ENCODE results near the gene CMTM3. TPM values are rescaled to one million over a fixed set of nuclear protein-coding genes. Genes with fewer than 3 reads are reported as not detected.

CMTM3 gene
- total RNA-seq, 1 experiment from 2014 or later, result 19.7 TPM

DNA sequence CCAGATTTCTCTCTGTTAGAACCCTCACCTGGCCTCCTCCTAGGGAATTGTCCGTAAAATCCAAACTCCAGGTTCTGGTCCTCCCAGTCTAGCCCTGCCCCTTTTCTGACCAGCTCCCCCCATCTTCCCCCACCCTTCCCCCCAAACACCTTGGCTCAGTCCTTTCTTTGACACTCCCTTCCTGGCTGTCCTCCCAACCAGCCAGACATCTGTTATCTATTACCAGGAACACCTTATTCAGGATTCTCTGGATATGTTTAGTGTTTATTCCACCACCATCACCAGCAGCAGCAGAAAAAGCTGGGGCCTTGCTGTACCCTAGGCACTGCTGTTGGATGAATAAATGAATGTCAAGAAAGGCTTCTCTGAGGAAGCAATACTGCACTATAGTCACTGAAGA is 4.0 kb upstream of the CMTM3 start:
- Histone ChIP-seq H3K9ac (ENCODE audit: low read length) (no peak overlapping the region), H3K4me1 (ENCODE audit: low read length) (peaks cover 47% of the 10 kb centered on the region)

DNA sequence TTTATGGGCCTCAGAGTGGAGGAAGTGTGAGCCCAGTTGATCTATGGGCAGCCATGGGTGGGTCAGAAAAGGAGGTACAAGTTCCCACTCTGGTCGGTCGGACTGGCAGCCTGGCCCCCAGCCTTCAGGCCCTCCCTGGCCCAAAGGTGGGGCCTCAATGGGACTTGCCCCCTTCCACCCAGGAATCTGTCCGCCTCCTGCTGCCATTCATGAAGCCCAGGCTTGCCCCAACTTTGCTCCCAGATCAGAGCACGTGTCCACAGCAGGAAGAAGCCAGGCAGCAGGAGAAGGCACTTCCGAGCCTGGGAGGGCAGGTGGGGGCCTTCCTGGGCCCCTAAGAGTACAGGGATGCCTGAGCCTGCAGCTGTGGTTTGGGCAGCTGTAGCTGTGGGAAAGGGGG is 3.0 kb upstream of the CMTM3 start:
- Histone ChIP-seq H2AFZ (ENCODE audit: low read length) (no peak overlapping the region), H3K27ac (ENCODE audit: low read length) (no peak overlapping the region), H3K4me3 (ENCODE audit: low read length) (no peak overlapping the region), H3K9me2 (replicated peaks; ENCODE audit: insufficient read depth, low read length) (no peaks in the 10 kb centered on the region), H3K9me3 (ENCODE audit: low read length) (peaks cover 5% of the 10 kb centered on the region; the same call in 1 of the 2 replicates), H3K36me3 (ENCODE audit: insufficient read depth, low read length) (no peaks in the 10 kb centered on the region), H3K79me2 (ENCODE audit: low read length) (no peaks in the 10 kb centered on the region), H3K27me3 (ENCODE audit: low read length) (no peaks in the 10 kb centered on the region; the same call in 1 of the 2 replicates), H3K4me2 (ENCODE audit: low read depth, low read length, poor library complexity, severe bottlenecking) (no peak overlapping the region), H3K9ac (ENCODE audit: low read length) (no peak overlapping the region), H3K4me1 (ENCODE audit: low read length) (peaks cover 57% of the 10 kb centered on the region), H4K20me1 (ENCODE audit: insufficient read depth, low read depth, low read length) (peaks cover 6% of the 10 kb centered on the region; the same call in 1 of the 2 replicates)
- DNase-seq, result no peak

More for the DNA sequence above, 4.0 kb upstream of the CMTM3 start:
- no peaks in the 10 kb centered on the region; the same call in 1 of the 2 replicates for H3K27me3 ChIP-seq (ENCODE audit: low read length)
- no peaks in the 10 kb centered on the region for H3K9me2 ChIP-seq (replicated peaks; ENCODE audit: insufficient read depth, low read length)
- H3K9me3 ChIP-seq (ENCODE audit: low read length), result peaks cover 5% of the 10 kb centered on the region; the same call in 1 of the 2 replicates
- no peaks in the 10 kb centered on the region for H3K79me2 ChIP-seq (ENCODE audit: low read length)
- no peak overlapping the region for H3K27ac ChIP-seq (ENCODE audit: low read length)
- no peak for DNase-seq
- peaks cover 6% of the 10 kb centered on the region; the same call in 1 of the 2 replicates for H4K20me1 ChIP-seq (ENCODE audit: insufficient read depth, low read depth, low read length)
- no peak overlapping the region for H3K4me2 ChIP-seq (ENCODE audit: low read depth, low read length, poor library complexity, severe bottlenecking)
- H2AFZ ChIP-seq (ENCODE audit: low read length), result no peak overlapping the region
- H3K4me3 ChIP-seq (ENCODE audit: low read length), result no peak overlapping the region
- H3K36me3 ChIP-seq (ENCODE audit: insufficient read depth, low read length), result no peaks in the 10 kb centered on the region

DNA sequence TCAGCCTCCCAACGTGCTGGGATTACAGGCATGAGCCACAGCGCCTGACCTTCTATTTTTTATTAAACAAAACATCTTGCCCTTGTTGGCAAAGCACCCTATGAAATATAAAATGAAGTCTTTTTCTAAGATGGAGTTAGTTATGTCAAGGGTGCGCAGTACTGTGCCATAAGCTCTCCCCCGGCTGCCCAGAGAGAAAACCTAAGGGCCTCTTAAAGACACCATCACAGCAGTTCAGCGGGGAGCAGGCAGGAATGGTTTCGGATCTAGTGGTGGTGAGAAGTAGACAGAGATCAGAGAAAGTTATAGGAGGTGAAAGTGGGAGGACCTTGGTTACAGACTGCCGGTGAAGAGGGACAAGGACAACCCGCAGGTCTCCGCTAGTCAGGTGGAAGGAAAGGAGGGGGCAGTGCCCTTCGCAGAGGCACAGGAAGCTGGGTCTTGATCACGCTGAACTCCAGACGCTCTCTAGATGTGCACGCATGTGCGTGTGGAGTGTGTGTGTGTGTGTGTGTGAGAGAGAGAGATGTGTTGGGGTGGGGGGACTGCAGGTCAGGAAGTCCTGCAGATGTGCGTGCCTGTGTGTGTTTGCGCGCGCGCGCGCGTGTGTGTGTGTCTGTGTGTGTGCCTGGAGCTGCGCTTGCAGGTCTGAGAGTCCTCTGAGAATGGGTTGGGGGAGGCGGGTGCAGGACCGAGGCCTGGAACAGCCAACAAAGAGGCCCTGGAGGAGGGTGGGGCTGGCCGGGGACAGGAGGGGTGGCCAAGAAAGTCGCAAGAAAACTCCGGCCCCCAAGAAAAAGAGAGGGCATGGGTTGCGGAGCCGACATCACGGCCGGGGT is 748 bp upstream of the CMTM3 start:
- Histone ChIP-seq H2AFZ (ENCODE audit: low read length) (peak overlapping the region; percentile 31; the same call in 1 of the 2 replicates), H3K4me2 (ENCODE audit: low read depth, low read length, poor library complexity, severe bottlenecking) (peak overlapping the region; percentile 63), H3K27ac (ENCODE audit: low read length) (no peak overlapping the region), H3K4me1 (ENCODE audit: low read length) (peaks cover 72% of the 10 kb centered on the region), H3K9me2 (replicated peaks; ENCODE audit: insufficient read depth, low read length) (no peaks in the 10 kb centered on the region), H3K79me2 (ENCODE audit: low read length) (no peaks in the 10 kb centered on the region), H3K9ac (ENCODE audit: low read length) (peak overlapping the region; percentile 69), H3K4me3 (ENCODE audit: low read length) (peak overlapping the region; percentile 65), H3K27me3 (ENCODE audit: low read length) (no peaks in the 10 kb centered on the region; the same call in 1 of the 2 replicates), H3K36me3 (ENCODE audit: insufficient read depth, low read length) (no peaks in the 10 kb centered on the region), H3K9me3 (ENCODE audit: low read length) (peaks cover 5% of the 10 kb centered on the region; the same call in 1 of the 2 replicates), H4K20me1 (ENCODE audit: insufficient read depth, low read depth, low read length) (peaks cover 16% of the 10 kb centered on the region; the same call in 1 of the 2 replicates)
- peak; percentile 68 for DNase-seq

DNA sequence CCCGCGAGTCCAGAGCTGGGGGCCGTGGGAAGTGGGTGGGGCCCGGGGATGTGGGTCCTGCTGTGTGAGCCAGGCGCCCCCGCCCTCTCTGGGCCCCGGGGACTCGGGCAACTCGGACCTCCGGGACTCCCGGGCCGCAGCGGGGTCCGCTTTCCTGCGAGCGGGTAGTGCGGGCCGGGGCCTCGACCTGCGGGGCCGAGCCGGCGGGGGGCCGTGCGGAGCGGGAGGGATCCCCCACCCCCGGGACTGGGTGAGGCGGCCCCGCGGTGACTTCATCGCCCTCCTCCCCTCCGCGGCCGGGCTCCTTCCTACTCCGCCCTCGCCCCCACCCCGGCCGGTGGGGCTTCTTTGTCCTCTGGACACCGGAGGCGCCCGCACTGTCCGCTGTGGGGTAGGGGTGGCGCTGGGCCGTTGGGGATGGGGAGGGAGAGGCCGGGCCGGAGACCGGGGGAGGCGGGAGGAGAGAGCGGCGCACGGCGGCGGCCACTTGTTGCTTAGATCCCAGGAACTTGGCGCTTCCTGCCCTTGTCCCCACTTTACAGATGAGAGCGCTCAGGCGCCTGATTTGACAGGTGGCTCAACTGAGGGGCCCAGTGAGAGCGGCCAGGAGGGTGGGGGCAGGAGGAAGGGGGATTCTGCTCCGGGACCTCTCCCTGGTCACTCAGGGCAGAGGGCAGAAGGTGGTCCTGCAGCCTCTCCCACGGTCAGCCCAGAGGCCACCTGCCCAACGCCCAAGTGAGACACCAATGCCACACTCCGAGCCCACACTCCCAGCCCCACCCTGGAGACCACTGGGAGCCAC is 874 bp downstream of the CMTM3 start:
- Histone ChIP-seq H3K36me3 (ENCODE audit: insufficient read depth, low read length) (no peaks in the 10 kb centered on the region), H3K4me3 (ENCODE audit: low read length) (peak overlapping the region; percentile 65), H4K20me1 (ENCODE audit: insufficient read depth, low read depth, low read length) (peaks cover 32% of the 10 kb centered on the region; the same call in 1 of the 2 replicates), H2AFZ (ENCODE audit: low read length) (no peak overlapping the region), H3K9me2 (replicated peaks; ENCODE audit: insufficient read depth, low read length) (no peaks in the 10 kb centered on the region), H3K9ac (ENCODE audit: low read length) (peak overlapping the region; percentile 72), H3K27me3 (ENCODE audit: low read length) (no peaks in the 10 kb centered on the region; the same call in 1 of the 2 replicates), H3K79me2 (ENCODE audit: low read length) (no peaks in the 10 kb centered on the region), H3K27ac (ENCODE audit: low read length) (peak overlapping the region; percentile 56), H3K4me1 (ENCODE audit: low read length) (peaks cover 66% of the 10 kb centered on the region), H3K9me3 (ENCODE audit: low read length) (peaks cover 5% of the 10 kb centered on the region; the same call in 1 of the 2 replicates), H3K4me2 (ENCODE audit: low read depth, low read length, poor library complexity, severe bottlenecking) (peak overlapping the region; percentile 86)
- DNase-seq, result no peak

DNA sequence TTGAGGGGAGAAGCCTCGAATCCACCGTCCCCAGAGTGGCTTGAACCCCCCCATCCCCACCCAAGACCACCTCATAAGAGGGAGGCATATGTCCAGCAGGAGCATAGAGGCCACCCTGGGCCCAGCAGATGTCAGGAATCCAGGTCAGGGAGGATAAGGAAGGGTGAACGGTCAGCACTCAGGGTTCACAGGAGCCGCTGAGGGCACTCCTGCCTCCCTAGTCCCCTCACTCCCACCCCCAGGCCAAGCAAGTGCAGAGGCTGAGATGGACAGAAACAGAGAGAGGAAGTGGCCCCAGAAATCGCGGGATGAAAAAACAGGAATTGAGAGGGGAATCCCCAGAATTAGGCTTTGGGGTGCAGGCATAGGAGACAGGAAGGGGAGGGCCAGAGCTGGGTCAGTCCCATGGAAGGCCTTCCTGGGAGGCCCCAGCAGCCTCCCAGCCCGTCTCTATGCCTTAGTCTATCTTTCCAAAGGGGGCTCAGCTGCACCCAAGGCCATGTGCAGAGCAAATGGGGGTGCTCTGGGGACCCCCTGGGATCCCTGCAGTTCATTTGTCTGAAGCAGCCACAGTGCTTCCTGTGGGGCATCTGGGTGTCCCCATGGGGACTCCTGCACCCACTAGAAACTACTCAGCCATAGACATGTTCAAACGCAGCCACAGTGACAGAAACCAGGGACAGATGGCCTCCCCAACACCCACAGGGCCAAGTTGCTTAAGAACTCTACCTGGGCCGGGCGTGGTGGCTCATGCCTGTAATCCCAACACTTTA is 1.7 kb downstream of the CMTM3 start:
- H3K9me2 ChIP-seq (replicated peaks; ENCODE audit: insufficient read depth, low read length), result no peaks in the 10 kb centered on the region
- H3K4me2 ChIP-seq (ENCODE audit: low read depth, low read length, poor library complexity, severe bottlenecking), result peak overlapping the region; percentile 86
- H4K20me1 ChIP-seq (ENCODE audit: insufficient read depth, low read depth, low read length), result peaks cover 32% of the 10 kb centered on the region; the same call in 1 of the 2 replicates
- no peaks in the 10 kb centered on the region for H3K36me3 ChIP-seq (ENCODE audit: insufficient read depth, low read length)
- peak; percentile 87 for DNase-seq
- peak overlapping the region; percentile 56 for H3K27ac ChIP-seq (ENCODE audit: low read length)
- peaks cover 3% of the 10 kb centered on the region; the same call in 1 of the 2 replicates for H3K9me3 ChIP-seq (ENCODE audit: low read length)
- no peaks in the 10 kb centered on the region; the same call in 1 of the 2 replicates for H3K27me3 ChIP-seq (ENCODE audit: low read length)
- H3K79me2 ChIP-seq (ENCODE audit: low read length), result no peaks in the 10 kb centered on the region
- H3K4me3 ChIP-seq (ENCODE audit: low read length), result peak overlapping the region; percentile 65
- peak overlapping the region; percentile 72 for H3K9ac ChIP-seq (ENCODE audit: low read length)
- peaks cover 66% of the 10 kb centered on the region for H3K4me1 ChIP-seq (ENCODE audit: low read length)
- H2AFZ ChIP-seq (ENCODE audit: low read length), result no peak overlapping the region

DNA sequence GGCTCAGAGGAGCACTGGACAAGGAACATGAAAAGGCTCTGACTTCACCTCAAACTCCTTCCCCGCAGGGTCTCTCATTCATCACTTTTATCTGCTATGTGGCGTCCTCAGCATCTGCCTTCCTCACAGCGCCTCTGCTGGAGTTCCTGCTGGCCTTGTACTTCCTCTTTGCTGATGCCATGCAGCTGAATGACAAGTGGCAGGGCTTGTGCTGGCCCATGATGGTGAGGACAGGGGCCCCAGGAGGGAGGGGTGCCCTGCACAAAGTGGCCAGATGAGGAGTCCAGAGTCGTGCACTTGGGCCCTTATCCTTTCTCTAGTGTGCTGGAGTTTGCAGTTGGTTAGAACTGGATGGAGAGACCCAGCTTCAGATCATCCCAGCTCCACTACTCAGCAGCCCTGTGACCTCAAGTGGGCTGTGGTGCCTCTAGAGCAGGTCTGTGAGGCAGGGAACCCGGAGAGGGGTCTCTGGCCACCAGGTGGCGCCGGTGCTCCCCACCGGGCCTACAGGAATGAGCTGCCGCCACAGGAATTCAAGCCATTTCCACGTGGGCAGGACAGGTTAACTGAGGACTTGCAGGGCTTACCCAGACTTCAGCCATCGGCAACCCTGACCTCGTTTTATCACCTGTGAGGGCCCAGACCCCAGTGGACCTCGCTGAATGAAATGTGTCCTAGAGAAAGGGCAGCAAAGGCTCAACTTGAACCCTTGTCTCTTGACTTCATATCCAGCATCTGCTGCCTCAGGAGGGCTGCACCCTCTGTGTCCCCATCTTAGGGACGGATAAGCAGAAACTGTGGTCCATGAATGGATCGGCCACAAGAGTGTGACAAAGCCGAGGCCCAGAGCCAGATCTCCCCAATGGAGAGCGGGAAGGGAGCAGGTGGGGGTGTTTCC is 4.0 kb downstream of the CMTM3 start:
- H2AFZ ChIP-seq (ENCODE audit: low read length), result no peak overlapping the region
- H3K9ac ChIP-seq (ENCODE audit: low read length), result peak overlapping the region; percentile 51
- no peaks in the 10 kb centered on the region for H3K9me3 ChIP-seq (ENCODE audit: low read length)
- peaks cover 26% of the 10 kb centered on the region; the same call in 1 of the 2 replicates for H4K20me1 ChIP-seq (ENCODE audit: insufficient read depth, low read depth, low read length)
- 0 out of 2 replicates have a peak overlapping the region, but pooled peaks have one; percentile 6 for H3K4me3 ChIP-seq (ENCODE audit: low read length)
- DNase-seq, result peak; percentile 93
- peak overlapping the region; percentile 86 for H3K4me2 ChIP-seq (ENCODE audit: low read depth, low read length, poor library complexity, severe bottlenecking)
- no peaks in the 10 kb centered on the region for H3K79me2 ChIP-seq (ENCODE audit: low read length)
- H3K9me2 ChIP-seq (replicated peaks; ENCODE audit: insufficient read depth, low read length), result no peaks in the 10 kb centered on the region
- no peaks in the 10 kb centered on the region for H3K27me3 ChIP-seq (ENCODE audit: low read length)
- no peaks in the 10 kb centered on the region for H3K36me3 ChIP-seq (ENCODE audit: insufficient read depth, low read length)
- H3K27ac ChIP-seq (ENCODE audit: low read length), result peak overlapping the region; percentile 48
- peaks cover 50% of the 10 kb centered on the region for H3K4me1 ChIP-seq (ENCODE audit: low read length)

DNA sequence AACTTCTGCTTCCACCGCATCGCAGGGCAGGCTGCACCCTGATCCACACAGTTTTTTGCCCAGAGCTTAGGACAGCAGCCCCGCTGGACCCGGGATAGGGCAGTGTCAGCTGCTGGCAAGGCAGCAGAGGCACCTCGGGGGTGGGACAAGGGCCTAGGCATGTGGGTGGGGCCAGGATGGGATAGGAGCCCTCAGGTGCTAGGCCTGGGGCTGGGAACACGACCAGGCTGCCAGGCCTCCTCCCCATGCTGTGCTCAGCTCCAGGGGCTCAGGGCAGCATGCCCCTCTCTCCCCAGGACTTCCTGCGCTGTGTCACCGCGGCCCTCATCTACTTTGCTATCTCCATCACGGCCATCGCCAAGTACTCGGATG is 4.6 kb downstream of the CMTM3 start:
- Histone ChIP-seq H3K4me3 (ENCODE audit: low read length) (no peak overlapping the region), H3K9me2 (replicated peaks; ENCODE audit: insufficient read depth, low read length) (no peaks in the 10 kb centered on the region), H3K9ac (ENCODE audit: low read length) (no peak overlapping the region), H3K9me3 (ENCODE audit: low read length) (no peaks in the 10 kb centered on the region), H3K4me1 (ENCODE audit: low read length) (peaks cover 44% of the 10 kb centered on the region), H3K27ac (ENCODE audit: low read length) (no peak overlapping the region), H3K36me3 (ENCODE audit: insufficient read depth, low read length) (no peaks in the 10 kb centered on the region), H3K27me3 (ENCODE audit: low read length) (no peaks in the 10 kb centered on the region), H3K79me2 (ENCODE audit: low read length) (no peaks in the 10 kb centered on the region), H4K20me1 (ENCODE audit: insufficient read depth, low read depth, low read length) (peaks cover 26% of the 10 kb centered on the region; the same call in 1 of the 2 replicates), H3K4me2 (ENCODE audit: low read depth, low read length, poor library complexity, severe bottlenecking) (no peak overlapping the region), H2AFZ (ENCODE audit: low read length) (no peak overlapping the region)
- DNase-seq, result no peak
